Chondrocyte (in vitro differentiated cells): ENCODE measurements around the gene CLASP1. TPM values are rescaled to one million over a fixed set of nuclear protein-coding genes. Genes with fewer than 3 reads are reported as not detected.
"Not testable (repeated sequence)": the region's sequence is repeated elsewhere in the genome, so short reads cannot be mapped to it uniquely, and the experiment has no call there.

Source experiments
- DNase-seq: peaks from one replicate; pipeline ENCODE4 v3.0.0; 2021; ENCODE audit warnings: mixed read lengths, low spot score
- H3K27ac Mint-ChIP-seq: one replicate; pipeline ENCODE4 v1.8.0; 2021; ENCODE audit warnings: mild to moderate bottlenecking, moderate library complexity, mixed read lengths; ENCODE audit not compliant: unreplicated experiment
- H3K27me3 Mint-ChIP-seq: 2 replicates; pipeline ENCODE4 v1.8.0; 2021; ENCODE audit warnings: low read depth, mixed read lengths
- H3K36me3 Mint-ChIP-seq: 2 replicates; pipeline ENCODE4 v1.8.0; 2021; ENCODE audit warnings: low read depth, mixed read lengths
- H3K4me1 Mint-ChIP-seq: 2 replicates; pipeline ENCODE4 v1.8.0; 2021; ENCODE audit warnings: low read depth, mild to moderate bottlenecking, mixed read lengths
- H3K4me3 Mint-ChIP-seq: one replicate; pipeline ENCODE4 v1.8.0; 2021; ENCODE audit warnings: mild to moderate bottlenecking, moderate library complexity, mixed read lengths; ENCODE audit not compliant: unreplicated experiment
- H3K9me3 Mint-ChIP-seq: 2 replicates; pipeline ENCODE4 v1.8.0; 2021; ENCODE audit warnings: low read depth, mixed read lengths
- total RNA-seq: library from RNA; stranded (reverse); gene quantifications from 3 replicates; pipeline ENCODE4 v1.2.1, GENCODE V29; 2021
- TF ChIP-seq, protein P1 (sequence below): fragments of 200-600 bp; sonication (generic); IDR thresholded peaks from 2 replicates; pipeline ENCODE4 v1.5.0; 2021; ENCODE audit warnings: antibody characterized with exemption, mild to moderate bottlenecking, moderate library complexity

The CLASP1 gene
- total RNA-seq, 1 donor from 2014 or later = 56.0 TPM

- H3K36me3 Mint-ChIP-seq = peaks cover 34% of the 10 kb centered on the region
These were observed 199.0 kb downstream of the CLASP1 start for GRCh38 chr2:121450301-121450700.

GRCh38 chr2:121446647-121447241 is 202.5 kb downstream of the CLASP1 start:
- Mint-ChIP-seq H3K4me3 (no peak overlapping the region), H3K27ac (no peak overlapping the region), H3K4me1 (peaks cover 13% of the 10 kb centered on the region), H3K27me3 (no peaks in the 10 kb centered on the region), H3K36me3 (peaks cover 42% of the 10 kb centered on the region), H3K9me3 (no peaks in the 10 kb centered on the region)
- DNase-seq = no peak
- TF ChIP-seq, protein P1, sequence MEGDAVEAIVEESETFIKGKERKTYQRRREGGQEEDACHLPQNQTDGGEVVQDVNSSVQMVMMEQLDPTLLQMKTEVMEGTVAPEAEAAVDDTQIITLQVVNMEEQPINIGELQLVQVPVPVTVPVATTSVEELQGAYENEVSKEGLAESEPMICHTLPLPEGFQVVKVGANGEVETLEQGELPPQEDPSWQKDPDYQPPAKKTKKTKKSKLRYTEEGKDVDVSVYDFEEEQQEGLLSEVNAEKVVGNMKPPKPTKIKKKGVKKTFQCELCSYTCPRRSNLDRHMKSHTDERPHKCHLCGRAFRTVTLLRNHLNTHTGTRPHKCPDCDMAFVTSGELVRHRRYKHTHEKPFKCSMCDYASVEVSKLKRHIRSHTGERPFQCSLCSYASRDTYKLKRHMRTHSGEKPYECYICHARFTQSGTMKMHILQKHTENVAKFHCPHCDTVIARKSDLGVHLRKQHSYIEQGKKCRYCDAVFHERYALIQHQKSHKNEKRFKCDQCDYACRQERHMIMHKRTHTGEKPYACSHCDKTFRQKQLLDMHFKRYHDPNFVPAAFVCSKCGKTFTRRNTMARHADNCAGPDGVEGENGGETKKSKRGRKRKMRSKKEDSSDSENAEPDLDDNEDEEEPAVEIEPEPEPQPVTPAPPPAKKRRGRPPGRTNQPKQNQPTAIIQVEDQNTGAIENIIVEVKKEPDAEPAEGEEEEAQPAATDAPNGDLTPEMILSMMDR = no peak

More at GRCh38 chr2:121450301-121450700, 199.0 kb downstream of the CLASP1 start:
- no peak for DNase-seq
- Mint-ChIP-seq H3K27ac (no peak overlapping the region), H3K9me3 (no peaks in the 10 kb centered on the region), H3K27me3 (no peaks in the 10 kb centered on the region), H3K4me3 (no peak overlapping the region), H3K4me1 (peaks cover 44% of the 10 kb centered on the region)
- TF ChIP-seq, protein P1 = no peak

- TF ChIP-seq, protein P1 = no peak
- Mint-ChIP-seq H3K4me3 (no peak overlapping the region), H3K4me1 (peaks cover 3% of the 10 kb centered on the region), H3K27ac (no peak overlapping the region), H3K27me3 (no peaks in the 10 kb centered on the region), H3K36me3 (peaks cover 33% of the 10 kb centered on the region), H3K9me3 (no peaks in the 10 kb centered on the region)
- DNase-seq = no peak
These were observed 206.4 kb downstream of the CLASP1 start for GRCh38 chr2:121442889-121443288.

- DNase-seq, H3K4me3 Mint-ChIP-seq, H3K4me1 Mint-ChIP-seq, H3K36me3 Mint-ChIP-seq, H3K27ac Mint-ChIP-seq, H3K9me3 Mint-ChIP-seq, H3K27me3 Mint-ChIP-seq: not testable (repeated sequence)
These were observed 211.0 kb downstream of the CLASP1 start for GRCh38 chr2:121438290-121438689.

DNA sequence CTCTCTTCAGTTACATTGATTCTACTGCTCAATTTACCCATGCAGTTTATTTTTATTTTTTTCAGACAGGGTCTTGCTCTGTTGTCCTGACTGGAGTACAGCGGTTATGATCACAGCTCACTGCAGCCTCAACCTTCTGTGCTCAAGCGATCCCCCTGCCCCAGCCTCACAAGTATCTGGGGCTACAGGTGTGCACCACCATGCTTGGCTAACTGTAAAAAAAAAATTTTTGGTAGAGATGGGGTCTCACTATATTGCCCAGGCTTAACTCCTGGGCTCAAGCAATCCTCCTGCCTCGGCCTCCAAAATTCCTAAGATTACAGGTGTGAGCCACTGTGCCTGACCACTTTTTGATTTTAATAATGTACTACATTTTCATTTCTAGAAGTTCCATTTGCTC is 212.3 kb downstream of the CLASP1 start:
- TF ChIP-seq, protein P1 = no peak
- Mint-ChIP-seq H3K4me1 (no peaks in the 10 kb centered on the region), H3K27me3 (no peaks in the 10 kb centered on the region)

DNA sequence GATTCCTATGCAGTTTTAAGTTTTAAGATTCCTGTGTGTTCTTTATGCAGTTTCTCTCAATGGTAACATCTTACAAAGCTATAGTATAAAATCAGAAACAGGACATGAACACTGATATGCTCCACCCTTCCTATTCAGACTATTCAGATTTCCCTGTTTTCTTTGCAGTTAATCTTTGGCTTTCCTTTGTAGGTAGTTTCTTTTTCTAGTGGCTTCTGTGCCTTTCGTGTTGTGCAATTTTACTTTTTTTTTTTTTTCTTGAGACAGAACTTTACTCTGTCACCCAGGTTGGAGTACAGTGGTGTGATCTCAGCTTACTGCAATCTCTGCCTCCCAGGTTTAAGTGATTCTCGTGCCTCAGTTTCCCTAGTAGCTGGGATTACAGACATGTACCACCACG is 213.5 kb downstream of the CLASP1 start:
- Mint-ChIP-seq H3K9me3 (no peaks in the 10 kb centered on the region), H3K36me3 (peaks cover 5% of the 10 kb centered on the region), H3K4me3 (no peak overlapping the region), H3K27ac (peak overlapping the region; percentile 66), H3K27me3 (no peaks in the 10 kb centered on the region), H3K4me1 (no peaks in the 10 kb centered on the region)
- TF ChIP-seq, protein P1 = no peak
- no peak for DNase-seq

More for the DNA sequence above, 212.3 kb downstream of the CLASP1 start:
- no peak for DNase-seq
- Mint-ChIP-seq H3K36me3 (peaks cover 5% of the 10 kb centered on the region), H3K9me3 (no peaks in the 10 kb centered on the region), H3K4me3 (no peak overlapping the region), H3K27ac (no peak overlapping the region)
